HG03457 (cell line): Measurements from ENCODE around the gene PALD1.

Experiments used
- ATAC-seq: cut with Tn5 transposase; IDR thresholded peaks from one replicate; pipeline ENCODE4 v1.9.1; 2021; ENCODE audit warnings: moderate number of reproducible peaks; ENCODE audit not compliant: unreplicated experiment

The PALD1 gene

GRCh38 chr10:70587045-70587658 lies 108.6 kb downstream of the PALD1 start:
- ATAC-seq, result no peak

GRCh38 chr10:70588255-70588654 lies 109.7 kb downstream of the PALD1 start:
- no peak for ATAC-seq

DNA sequence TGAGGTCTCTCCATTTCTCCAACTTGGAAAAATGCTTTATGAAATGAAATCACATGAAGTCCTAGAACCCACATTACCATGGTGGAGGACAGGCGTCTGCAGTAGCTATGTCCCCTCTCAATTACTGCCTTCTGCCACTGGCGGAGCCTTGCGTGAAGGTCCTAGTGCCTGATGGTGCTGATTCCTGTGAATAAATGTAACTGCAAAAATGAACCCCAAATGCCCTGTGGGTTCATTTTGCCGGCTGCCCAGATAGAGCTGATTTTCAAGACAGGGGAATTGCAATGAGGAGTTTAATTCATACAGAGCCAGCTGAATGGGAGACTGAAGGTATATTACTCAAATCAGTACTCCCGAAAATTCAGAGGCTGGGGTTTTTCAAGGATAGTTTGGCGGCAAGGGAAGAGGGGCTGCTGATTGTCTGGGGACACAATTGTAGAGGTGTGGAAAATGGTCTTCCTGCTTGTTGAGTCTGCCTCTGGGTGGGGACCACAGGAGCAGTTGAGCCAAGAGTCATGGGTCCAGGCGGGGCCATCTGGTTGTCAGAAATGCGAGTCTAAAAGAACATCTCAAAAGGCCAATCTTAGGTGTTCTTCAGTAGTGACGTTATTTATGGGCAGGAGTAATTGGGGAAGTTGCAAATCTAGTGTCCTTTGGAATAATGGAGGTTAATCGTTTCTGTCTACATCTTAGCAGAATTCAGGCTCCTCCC lies 110.4 kb downstream of the PALD1 start:
- no peak for ATAC-seq

- no peak for ATAC-seq
Measured at GRCh38 chr10:70589762-70590654, 111.4 kb downstream of the PALD1 start.

DNA sequence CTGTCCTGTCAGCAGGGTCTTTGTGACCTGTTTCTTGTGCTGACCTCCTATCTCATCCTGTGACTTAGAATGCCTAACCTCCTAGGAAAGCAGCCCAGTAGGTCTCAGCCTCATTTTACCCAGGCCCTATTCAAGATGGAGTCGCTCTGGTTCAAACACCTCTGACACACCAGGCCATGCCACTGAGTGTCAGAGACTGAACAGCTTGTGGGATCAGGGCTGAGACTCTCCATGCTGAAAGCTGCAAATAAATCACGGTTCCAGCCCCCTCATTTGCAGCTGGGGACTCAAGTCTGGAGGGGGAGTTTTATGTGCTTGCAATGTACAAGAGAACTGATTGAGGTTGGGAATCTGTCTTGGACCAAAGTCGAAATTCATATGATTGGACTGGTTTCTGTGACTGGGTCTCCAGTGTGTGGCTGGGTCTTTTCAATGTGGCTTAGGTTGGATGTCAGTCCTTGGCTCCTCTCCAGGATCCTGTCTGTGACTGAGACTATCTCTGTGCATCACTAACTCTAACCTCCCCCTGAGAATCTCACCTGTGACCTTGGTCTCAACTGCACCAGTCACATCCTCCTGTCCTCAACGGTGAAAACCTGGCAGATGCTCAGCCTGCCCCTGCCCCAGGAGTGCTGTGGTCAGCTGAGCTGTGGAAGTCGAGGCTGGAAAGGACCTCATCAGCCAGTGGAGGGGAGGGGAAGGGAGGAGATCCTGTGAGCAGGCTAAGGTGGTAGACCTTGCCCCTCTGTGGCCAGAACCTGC lies 112.3 kb downstream of the PALD1 start:
- no peak for ATAC-seq

DNA sequence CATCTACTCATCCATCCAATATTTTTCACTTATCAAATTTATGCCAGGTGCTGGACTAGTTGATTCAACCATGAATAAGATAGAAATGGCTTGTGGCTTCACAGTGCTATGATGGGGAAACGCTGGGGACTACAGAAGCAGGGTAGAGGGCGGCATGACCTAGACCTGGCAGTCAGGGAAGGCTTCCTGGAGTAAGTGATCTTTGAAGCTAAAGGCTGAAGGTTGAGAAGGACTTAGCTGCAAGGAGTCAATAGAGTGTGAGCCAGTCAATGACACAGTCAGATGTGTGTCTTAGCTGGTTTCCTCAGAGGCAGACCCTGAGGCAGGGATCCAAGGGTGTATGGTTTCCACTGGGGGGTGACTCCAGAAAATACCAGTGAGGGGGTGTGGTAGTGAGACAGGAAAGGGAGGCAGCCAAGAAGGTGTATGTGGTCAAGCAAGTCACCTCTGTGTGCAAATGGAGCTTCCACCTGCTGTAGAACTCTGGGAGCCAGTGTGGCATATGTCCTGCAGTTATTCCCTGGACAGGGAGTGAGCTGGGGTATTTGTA lies 113.7 kb downstream of the PALD1 start:
- no peak for ATAC-seq

GRCh38 chr10:70592746-70593512 lies 114.4 kb downstream of the PALD1 start:
- ATAC-seq, result no peak

DNA sequence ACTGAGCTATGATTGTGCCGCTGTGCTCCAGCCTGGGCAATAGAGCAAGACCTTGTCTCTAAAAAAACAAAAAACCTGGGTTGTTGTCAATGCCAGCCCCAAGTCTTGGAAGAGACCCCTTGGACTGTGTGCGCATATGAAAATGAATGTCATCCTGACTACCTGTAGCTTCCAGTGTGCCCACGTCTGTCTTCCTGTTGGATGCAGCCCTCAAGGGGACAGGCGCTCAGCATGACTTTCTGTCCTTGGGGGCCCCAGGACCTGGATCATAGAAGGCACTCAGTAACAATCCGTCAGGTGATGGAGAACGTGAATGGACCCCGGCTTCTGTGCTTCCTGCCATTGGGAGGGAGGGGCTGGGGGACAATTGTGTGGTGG lies 114.9 kb downstream of the PALD1 start:
- no peak for ATAC-seq

DNA sequence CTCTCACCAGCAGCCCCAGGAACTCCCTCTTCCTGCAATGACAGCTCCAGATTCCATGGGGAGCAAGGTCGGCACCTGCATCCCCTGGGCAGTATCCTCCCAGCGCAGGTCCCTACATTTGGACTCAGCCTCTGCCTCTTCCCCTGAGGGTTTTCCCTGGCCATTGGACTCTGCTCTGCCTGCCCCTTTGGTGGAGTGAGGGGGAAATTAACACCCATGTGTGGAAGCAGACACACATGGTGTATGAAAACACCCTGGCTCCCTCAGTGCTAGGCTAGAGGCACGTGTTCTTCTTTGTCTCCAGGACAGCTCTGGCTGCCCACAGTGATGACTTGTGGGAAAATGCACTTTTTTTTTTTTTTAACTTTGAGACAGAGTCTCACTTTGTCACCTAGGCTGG lies 115.6 kb downstream of the PALD1 start:
- no peak for ATAC-seq

GRCh38 chr10:70595566-70596016 lies 117.0 kb downstream of the PALD1 start:
- ATAC-seq, result no peak

DNA sequence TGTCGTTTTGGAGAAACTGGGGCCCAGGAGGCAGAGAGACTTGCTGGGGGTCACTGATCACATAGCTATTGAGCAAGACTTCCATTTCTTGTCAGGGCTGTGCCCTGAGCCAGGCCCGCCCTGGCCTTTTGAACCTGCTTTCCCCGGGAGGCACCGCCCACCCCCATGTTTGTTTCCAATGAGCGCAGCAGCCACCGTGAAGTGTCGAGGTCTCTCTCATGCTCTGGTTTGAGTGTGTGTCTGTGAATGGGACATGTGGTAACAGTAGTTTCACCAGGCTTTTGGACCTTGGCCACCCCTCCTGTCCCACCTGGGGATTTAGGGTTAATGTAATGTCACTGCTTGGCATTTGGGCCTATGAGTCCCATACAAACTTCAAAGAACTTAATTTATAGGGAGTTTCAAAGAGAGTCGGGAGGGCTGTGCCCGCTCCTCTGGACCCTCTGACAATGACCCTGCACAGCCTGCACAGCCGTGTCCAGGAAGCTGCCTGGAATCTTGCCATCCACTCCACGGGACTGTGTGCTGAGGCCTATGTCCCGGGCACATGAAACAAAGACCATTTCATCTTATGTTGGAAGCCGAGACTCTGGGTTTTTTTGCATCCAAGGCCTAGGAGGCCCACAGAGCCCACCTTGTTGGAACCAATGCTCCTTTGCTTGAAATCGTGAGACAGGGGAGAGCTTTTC lies 117.7 kb downstream of the PALD1 start:
- no peak for ATAC-seq

GRCh38 chr10:70596860-70597809 lies 118.6 kb downstream of the PALD1 start:
- no peak for ATAC-seq

DNA sequence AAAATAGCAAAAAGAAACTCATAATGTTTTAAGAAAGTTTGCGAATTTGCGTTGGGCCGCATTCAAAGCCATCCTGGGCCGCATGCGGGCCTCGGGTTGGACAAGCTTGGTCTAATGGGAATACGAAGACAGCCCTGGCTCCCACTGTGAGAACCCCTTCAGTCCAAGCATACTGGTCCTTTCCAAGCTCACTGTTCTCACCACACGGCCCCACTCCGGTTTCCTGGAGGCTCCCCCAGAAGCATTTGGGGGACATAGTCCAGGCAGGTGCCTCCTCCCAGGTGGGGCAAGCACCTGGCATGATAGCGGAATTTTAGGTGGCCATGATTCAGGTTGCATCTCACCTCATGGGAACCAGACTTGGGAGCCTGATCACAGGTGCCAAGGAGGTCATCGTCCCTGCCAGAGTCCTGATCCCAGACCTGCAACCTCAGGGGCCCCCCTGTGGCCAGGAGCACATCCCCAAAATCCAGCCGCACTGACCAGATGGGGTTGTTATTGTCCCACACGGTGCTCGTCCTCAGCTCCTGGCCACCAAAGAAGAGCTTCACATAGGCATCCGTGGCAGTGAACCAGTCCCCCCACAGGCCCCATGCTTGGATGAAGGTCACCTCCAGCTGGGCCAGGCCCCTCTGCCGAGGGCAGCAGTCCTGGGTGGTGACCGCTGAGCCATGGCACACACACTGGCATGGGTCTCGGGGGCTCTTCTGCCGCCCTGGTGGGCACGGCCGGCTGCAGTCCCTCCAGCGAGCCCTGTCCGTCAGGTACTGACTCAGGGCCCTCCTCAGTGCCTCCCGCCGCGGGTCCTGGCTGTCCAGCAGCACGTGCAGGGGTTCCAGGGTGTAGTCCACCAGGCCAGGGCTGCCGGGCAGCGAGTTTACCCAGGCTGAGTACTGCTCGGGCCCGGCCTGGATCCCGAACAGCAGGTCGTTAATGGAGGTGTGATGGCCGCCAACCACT lies 119.6 kb downstream of the PALD1 start:
- ATAC-seq, result no peak

DNA sequence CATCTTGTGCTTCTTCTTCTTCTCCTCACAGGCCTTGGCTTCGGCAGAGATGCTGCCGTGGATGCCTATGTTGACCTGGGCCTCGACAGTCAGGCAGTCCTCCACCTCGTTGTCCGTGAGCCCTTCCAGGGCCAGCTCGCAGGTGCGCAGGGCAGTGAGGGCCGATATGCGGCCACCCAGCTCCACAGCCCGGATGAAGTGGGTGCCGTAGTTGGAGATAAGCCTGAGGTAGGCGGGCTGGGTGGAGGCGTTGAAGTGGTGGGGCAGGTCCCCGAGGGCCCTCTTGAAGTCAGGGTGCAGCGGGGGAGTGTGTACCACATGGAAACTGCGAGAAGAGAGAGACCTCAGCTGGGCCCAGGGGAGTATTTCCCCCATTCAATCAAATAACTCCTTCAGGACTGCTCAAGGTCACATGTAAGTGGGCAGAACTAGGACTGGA lies 120.3 kb downstream of the PALD1 start:
- no peak for ATAC-seq

GRCh38 chr10:70599319-70599718 lies 120.8 kb downstream of the PALD1 start:
- no peak for ATAC-seq

DNA sequence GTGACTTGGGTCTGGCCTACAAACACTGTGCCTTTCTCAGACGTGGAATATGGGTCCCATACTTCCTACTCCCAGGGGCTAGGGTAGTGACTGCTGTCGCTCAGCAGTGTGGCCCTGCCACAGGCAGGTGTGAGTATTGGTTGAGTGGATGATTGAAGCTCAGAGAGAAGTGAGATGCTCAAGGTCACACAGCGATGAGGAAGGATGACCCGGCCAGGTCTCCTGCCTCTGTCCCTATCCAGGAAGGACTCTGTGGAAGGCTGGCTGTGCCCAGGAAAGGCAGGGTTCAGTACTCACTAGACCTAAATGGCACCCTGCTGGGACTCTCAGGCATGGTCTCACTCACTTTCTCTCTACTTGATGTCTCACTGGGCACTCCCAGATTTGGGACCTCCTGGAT lies 121.2 kb downstream of the PALD1 start:
- no peak for ATAC-seq
